HUES64 (cell line): ENCODE measurements around the gene FRMPD4.

ENCODE experiments used
- H3K27ac ChIP-seq: 2 replicates; pipeline ENCODE4 v1.7.0; 2013; ENCODE audit warnings: low read depth, low read length, inconsistent platforms
- H3K27me3 ChIP-seq: 2 replicates; pipeline ENCODE4 v1.6.1; 2013; ENCODE audit warnings: mild to moderate bottlenecking, low read length; ENCODE audit not compliant: insufficient read depth
- H3K36me3 ChIP-seq: 2 replicates; pipeline ENCODE4 v1.6.1; 2013; ENCODE audit warnings: mild to moderate bottlenecking, low read length; ENCODE audit not compliant: insufficient read depth
- H3K4me1 ChIP-seq: 2 replicates; pipeline ENCODE4 v1.6.1; 2013; ENCODE audit warnings: mild to moderate bottlenecking, low read length, moderate library complexity; ENCODE audit not compliant: insufficient read depth
- H3K4me3 ChIP-seq: 2 replicates; pipeline ENCODE4 v1.5.1; 2013; ENCODE audit warnings: mild to moderate bottlenecking, low read length, moderate library complexity
- H3K9ac ChIP-seq: 2 replicates; pipeline ENCODE4 v1.6.1; 2013; ENCODE audit warnings: mild to moderate bottlenecking, low read depth, low read length
- H3K9me3 ChIP-seq: 2 replicates; pipeline ENCODE4 v1.6.1; 2013; ENCODE audit warnings: low read depth, low read length; ENCODE audit not compliant: insufficient read depth
- WGBS: fragments of 150-250, 120-280 bp; methylation state at CpG from one replicate; pipeline ENCODE4 v1.1.7; 2013; ENCODE audit warnings: missing lambda C conversion rate; 5-methylcytosine and 5-hydroxymethylcytosine counted together

FRMPD4 gene

DNA sequence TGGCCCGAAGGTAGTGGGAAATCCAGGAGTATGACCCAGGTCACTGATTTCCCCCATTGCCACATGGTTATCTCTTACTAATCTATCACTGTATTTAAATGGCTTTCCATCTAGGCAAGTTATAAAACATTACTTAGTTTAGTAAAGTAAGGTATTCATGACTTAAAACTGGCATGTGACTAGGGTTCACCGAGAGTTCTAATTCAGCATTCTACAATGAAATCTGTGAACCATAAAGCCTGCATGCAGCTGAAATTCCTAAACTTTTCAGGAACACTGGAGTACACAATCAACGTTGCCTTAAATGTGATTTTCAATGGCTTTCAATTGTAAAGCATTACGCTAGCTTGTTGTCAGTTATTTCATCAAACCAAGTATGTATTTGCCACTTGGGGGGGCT lies 630.2 kb downstream of the FRMPD4 start:
- H3K27me3 ChIP-seq: 0 out of 2 replicates have a peak, but pooled peaks cover 5% of the 10 kb centered on the region
- no peaks in the 10 kb centered on the region for H3K9me3 ChIP-seq
- H3K4me3 ChIP-seq: no peak overlapping the region
- no peaks in the 10 kb centered on the region for H3K36me3 ChIP-seq
- no peak overlapping the region for H3K27ac ChIP-seq
- H3K4me1 ChIP-seq: no peaks in the 10 kb centered on the region
- WGBS: 93% methylated on average over 4 of the region's 4 CpGs
- no peak overlapping the region for H3K9ac ChIP-seq

DNA sequence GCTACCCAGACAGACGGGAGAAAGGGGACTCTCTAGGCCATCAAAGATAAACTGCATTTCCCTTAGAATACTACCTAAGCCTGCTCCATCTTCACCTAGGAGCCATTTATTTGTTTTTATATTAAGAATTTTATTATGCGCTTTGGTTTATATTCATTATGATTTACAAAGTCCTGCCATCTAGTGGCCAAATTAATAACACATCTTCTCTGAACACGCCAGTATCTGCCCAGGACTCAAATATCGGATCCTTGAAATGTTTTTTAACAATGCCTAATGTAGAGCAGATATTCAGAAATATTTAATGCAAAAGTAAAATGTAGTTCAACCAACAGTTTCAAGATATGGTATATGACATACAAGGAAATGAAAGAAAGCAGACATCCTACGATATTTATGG lies 632.2 kb downstream of the FRMPD4 start:
- 79% methylated on average over 2 of the region's 5 CpGs for WGBS
- H3K27ac ChIP-seq: no peak overlapping the region
- no peak overlapping the region for H3K9ac ChIP-seq
- no peak overlapping the region for H3K4me3 ChIP-seq
- H3K27me3 ChIP-seq: 0 out of 2 replicates have a peak, but pooled peaks cover 5% of the 10 kb centered on the region
- no peaks in the 10 kb centered on the region for H3K9me3 ChIP-seq
- H3K4me1 ChIP-seq: no peaks in the 10 kb centered on the region
- H3K36me3 ChIP-seq: no peaks in the 10 kb centered on the region

DNA sequence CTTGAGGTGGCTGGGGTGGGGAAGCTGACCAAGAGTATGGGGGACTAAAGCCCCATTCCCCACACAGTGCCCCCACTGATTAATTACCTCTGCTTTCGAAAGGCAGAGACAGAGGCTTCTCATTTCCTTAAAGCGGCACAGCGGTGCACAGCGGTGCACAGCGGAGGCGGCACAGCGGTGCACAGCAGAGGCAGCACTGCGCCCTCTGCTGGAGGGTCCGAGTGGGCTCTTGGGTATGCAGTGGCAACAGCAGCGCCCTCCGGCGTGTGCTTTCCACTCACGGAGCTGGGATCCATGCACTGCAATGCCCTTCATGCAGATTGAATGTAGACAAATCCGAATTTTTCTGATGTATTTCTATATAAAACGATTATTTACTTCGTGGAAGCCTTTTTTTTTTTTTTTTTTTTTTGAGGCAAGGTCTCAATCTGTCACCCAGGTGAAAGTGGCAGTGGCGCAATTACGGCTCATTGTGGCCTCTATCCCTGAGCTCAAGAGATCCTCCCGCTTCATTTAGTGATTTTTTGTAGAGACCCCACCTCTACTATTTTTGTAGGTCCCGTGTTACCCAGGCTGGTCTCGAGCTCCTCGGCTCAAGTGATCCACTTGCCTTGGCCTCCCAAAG lies 633.3 kb downstream of the FRMPD4 start:
- H3K36me3 ChIP-seq: no peaks in the 10 kb centered on the region
- 38% methylated on average over 19 of the region's 22 CpGs for WGBS
- no peak overlapping the region for H3K4me3 ChIP-seq
- H3K9me3 ChIP-seq: no peaks in the 10 kb centered on the region
- H3K9ac ChIP-seq: no peak overlapping the region
- H3K27ac ChIP-seq: no peak overlapping the region
- H3K27me3 ChIP-seq: 0 out of 2 replicates have a peak, but pooled peaks cover 5% of the 10 kb centered on the region
- H3K4me1 ChIP-seq: no peaks in the 10 kb centered on the region
